GM12864 (cell line): Measurements from ENCODE around the gene PPFIA1.

ENCODE experiments used
- DNase-seq: peaks from one replicate; pipeline ENCODE4 v3.0.0-alpha.2; 2011; ENCODE audit warnings: low read depth
- H3K4me3 ChIP-seq: 2 replicates; pipeline ENCODE4 v1.5.1; 2011; ENCODE audit warnings: mild to moderate bottlenecking, low read depth, low read length, control low read depth
- TF ChIP-seq, protein P1 (sequence below): IDR thresholded peaks from 2 replicates; pipeline ENCODE4 v1.5.1; 2011; ENCODE audit warnings: low read depth, mild to moderate bottlenecking, moderate library complexity, low read length, control low read depth, inconsistent platforms; ENCODE audit errors: missing control alignments

Gene PPFIA1

DNA sequence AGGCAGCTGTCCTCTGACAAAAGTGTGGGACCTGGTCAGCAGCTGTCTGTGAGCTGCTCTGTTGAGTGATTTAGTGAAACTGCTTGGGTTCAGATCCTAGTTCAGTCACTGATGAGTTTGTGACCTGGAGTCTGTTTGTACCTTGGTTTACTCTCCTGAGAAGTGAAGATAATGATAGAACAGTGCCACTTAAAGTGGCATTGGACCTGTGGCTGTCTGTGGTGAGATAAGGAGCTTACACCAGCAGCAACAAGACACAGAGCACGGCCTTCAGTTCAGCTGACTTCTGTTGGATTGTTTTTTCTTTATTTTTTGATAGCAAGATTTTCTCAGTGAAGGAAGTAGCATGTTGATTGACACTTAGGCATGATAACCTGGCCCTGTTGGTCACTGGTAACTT is 81.6 kb downstream of the PPFIA1 start:
- DNase-seq = no peak
- TF ChIP-seq, protein P1, sequence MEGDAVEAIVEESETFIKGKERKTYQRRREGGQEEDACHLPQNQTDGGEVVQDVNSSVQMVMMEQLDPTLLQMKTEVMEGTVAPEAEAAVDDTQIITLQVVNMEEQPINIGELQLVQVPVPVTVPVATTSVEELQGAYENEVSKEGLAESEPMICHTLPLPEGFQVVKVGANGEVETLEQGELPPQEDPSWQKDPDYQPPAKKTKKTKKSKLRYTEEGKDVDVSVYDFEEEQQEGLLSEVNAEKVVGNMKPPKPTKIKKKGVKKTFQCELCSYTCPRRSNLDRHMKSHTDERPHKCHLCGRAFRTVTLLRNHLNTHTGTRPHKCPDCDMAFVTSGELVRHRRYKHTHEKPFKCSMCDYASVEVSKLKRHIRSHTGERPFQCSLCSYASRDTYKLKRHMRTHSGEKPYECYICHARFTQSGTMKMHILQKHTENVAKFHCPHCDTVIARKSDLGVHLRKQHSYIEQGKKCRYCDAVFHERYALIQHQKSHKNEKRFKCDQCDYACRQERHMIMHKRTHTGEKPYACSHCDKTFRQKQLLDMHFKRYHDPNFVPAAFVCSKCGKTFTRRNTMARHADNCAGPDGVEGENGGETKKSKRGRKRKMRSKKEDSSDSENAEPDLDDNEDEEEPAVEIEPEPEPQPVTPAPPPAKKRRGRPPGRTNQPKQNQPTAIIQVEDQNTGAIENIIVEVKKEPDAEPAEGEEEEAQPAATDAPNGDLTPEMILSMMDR = no peak
- no peak overlapping the region for H3K4me3 ChIP-seq

DNA sequence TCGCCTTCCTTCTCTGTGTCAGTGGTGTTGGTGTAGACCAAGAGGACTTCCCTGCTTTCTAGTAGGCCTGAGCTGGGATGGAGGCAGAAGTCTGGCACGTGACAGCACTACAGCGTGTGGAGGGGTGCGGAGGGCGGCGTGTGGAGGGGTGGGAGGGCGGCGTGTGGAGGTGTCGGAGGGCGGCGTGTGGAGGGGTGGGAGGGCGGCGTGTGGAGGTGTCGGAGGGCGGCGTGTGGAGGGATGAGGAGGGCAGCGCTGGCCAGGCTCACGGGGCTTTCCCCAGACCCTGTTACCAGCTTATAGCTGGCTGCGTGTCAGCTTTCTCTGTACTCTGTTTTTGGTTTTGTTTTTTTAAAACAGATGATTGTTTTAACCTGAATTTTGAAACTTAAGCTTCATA is 82.1 kb downstream of the PPFIA1 start:
- TF ChIP-seq, protein P1 = no peak
- no peak for DNase-seq
- H3K4me3 ChIP-seq = no peak overlapping the region

DNA sequence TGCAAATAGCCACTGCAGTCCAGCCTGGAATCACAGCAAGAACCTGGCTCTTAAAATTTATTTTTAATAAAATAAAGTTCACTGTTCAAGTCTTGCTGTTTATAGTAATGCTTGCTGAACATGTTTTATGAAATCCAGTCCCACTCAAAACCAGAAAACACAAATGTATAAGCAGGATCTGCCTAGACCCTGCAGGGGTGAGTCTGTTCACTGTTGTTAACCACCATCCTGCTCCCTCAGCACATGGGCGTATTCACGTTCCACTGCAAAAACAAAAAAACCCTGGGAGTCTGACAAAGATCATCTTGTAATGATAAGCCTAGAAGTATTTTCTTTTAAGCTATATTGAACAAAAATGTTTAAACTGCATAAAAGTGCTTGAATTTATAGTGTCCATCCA is 82.8 kb downstream of the PPFIA1 start:
- DNase-seq = no peak
- TF ChIP-seq, protein P1 = no peak
- H3K4me3 ChIP-seq = no peak overlapping the region

DNA sequence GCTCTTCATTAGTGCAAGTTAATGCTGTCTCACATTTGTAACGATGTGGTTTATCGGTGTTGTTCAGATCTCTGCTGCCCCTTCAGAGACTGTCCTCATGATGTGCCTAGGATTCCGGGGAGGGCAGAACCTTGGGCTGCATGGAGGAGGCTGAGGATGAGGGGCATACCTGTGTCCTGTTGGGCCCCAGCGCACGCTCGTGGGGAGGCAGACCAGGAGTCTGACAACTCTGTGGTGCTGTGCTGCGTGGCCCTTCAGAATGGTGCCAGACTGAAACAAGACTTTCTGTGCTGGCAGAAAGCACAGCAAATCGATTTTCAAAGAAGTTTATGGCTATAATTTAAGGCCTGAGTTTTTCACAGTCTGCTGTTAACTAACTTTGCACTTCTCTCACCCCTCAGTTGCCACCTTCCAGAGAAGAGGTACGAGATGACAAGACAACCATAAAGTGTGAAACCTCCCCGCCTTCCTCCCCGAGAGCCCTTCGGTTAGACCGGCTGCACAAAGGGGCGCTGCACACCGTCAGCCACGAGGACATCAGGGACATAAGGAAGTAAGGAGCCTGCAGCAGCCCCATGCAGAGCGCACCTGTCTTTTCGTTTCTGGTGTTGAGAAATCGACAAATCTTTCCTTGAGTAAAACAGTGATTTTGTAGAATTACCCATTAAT is 83.5 kb downstream of the PPFIA1 start:
- TF ChIP-seq, protein P1 = no peak
- no peak overlapping the region for H3K4me3 ChIP-seq
- no peak for DNase-seq

DNA sequence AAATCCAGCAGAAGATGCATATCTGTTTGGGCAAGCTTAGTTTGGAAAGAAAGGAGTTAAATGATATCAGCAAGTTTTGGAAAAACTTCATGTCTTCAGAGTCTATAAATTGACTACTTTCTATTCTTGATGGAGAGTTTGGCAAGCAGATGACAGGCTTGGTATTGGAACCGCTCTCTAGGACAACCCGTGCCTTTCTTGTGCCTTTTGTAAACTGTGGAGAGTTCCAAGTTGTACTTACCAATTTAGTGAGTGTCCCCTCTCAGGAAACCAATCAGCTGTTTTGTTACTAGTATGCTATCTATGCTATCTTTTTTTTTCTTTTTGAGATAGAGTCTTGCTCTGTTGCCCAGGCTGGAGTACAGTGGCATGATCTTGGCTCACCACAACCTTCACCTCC is 84.1 kb downstream of the PPFIA1 start:
- DNase-seq = no peak
- TF ChIP-seq, protein P1 = no peak

DNA sequence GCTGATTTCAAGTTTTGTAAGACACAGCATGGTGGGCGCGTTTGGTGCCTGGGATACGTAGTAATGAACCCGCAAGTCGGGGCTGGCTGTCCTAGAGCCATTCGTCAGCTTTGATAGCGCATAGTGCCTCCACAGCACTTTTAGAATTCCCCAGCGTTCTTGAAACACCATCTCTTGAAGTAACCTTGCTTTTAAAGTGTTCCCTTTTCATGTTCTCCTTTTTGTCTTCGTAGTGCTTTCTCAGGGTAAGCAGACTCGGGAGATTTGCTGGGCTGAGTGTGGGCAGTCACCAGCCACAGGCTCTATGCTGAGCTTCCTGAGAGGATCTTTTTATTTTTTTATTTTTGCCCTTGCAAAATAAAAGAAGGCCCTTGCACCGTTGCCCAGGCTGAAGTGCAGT is 88.3 kb downstream of the PPFIA1 start:
- TF ChIP-seq, protein P1 = no peak
- H3K4me3 ChIP-seq = no peak overlapping the region
- no peak for DNase-seq

More for the DNA sequence above, 84.1 kb downstream of the PPFIA1 start:
- no peak overlapping the region for H3K4me3 ChIP-seq
